Limb (tissue), 2 donors: ENCODE data around the gene PPP1R27.

Experiments
- DNase-seq, 2 donors: peaks; one replicate each; pipeline ENCODE4 v3.0.0-alpha.2; 2016; ENCODE audit errors: extremely low spot score in 2 of 2

The PPP1R27 gene

DNA sequence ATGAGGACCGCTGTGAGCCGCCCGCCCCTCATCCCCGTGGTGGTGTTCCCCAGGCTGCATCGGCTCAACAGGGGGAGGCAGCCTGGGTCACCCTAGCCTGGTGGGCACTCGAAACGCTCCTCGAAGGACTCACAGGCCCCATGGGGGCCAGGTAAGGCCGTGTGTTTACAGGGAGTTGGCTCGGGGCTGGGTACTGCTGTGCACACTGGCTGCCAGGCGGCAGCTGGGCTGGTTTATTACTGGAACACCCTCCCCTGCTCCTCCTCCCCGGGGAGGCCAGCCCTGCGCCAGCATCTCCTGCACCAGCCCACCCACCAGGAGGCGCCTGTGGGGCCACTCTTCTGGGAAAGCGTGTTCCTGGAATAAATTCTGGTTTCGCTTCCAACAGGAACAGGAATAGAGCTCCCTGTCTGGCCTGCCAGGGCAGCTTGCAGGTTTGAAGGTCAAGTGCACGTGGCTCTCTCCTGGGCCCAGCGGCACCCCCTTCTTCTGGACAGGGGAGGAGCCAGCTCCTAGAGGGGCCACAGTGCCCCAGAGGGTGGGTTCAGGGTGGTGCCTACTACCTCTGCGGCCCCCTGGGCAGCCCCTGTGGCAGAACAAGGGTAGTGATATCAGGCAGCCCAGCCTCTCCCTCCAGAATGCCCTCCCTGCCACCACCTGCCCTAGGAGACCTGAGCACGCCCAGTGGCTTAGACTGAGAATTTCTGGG lies 13.1 kb downstream of the PPP1R27 start:
- DNase-seq: no peak

DNA sequence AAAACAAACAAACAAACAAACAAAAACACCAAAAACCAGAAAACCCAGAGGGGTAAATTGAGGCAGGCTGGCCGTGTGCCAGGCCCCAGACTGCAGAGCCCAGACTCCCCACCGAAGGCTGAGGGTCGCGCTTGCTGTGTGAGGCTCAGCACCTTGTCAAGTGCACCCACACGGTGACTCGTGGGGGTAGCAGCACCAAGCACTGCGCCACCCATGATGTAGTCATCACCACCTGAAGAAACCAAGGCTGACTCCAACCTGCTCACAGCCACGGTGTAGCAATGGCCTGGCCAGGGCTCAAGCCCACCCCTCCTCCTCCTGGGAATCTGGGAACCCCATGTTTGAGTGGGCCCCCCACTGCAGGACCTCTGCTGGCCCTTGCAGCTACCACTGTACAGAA lies 13.7 kb downstream of the PPP1R27 start:
- no peak for DNase-seq

DNA sequence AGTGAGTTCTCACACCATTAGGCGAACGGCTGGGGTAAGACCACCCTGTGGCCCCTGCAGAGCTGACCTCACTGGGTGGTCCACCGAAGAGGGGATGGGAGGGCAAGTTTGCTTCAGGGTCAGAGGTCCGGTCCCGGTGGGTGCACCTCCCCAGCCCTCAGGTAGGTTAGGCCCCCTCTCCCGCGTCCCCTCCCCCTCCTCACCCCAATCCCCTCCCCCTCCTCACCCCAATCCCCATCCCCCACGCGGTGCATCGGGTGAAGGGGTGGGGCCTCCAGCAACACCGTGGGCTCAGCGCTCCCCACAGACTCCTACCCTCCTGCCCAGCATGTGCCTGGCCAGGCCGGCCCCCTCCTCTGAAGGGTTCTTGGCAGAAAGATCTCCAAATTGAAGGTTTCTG lies 15.1 kb downstream of the PPP1R27 start:
- DNase-seq: no peak

DNA sequence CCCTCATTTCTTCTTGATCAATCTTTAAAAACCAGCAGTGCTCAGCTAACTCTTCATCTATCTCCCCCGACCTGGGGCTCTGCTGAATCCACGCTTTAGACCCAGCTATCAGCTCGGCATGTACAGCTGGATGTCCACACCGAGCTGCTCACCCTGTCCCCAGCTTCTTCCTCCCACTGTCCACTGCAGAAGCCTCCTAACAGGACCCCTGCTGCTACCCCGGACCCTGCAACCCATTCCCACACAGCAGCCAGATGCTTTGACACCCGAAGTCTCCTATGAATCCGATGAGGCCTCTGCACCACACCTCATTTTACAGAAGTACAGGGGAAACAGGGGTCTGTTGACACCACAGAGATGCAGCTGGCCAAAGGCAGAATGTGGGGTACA lies 17.1 kb downstream of the PPP1R27 start:
- DNase-seq: no peak

DNA sequence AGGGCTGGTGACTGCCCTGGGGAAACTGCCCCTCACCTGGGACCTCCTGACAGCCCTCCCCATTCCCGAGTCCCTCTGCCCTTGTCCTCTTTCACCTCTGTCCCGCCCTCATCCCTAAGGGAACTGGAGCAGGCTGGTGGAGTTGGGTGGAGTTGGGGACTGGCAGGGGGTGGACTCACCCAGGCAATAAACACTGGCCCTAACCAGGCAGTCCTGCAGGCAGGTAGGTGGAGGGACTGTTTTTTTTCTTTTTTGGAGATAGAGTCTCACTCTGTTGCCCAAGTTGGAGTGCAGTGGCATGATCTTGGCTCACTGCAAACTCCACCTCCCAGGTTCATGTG lies 19.2 kb downstream of the PPP1R27 start:
- DNase-seq: no peak

DNA sequence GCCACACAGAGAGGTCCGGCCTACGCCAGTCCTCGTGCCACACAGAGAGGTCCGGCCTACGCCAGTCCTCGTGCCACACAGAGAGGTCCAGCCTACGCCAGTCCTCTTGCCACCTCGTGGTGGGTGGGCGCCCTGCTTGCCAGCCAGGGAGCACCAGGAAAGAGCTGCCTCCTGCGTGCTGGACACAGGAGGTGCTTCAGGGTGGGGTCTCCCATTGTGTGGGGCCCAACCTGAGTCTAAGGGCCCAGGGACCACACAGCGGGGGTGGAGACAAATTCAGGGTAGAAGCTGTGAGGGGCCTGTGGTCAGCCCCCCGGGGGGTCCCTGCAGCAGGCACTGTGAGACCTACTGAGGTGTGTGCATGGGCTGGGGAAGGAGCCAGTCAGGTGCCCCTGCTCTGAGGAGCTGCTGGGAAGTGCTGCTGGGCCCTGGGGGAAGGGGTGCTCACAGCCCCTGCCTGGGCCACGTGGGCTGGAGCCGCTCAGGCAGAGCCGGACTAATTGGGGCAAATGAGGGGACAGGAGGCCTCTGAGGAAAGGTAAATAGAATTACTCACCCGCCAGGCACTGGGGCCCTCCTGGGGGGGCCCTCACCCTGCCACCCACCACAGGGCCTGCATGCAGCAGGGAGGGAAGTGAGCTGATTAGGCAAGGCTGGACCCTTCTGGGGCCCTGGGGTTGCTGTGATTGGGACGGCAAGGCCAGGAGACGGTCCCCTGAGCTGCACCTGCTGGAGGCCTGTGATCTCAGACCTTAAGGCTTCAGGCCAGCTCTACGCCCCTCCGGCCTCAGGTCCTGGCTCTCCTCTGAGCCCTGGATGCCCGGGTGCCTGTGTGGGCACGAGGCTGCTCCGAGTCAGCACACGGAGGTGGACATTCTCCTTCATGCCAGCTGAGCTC lies 19.9 kb downstream of the PPP1R27 start:
- DNase-seq: no peak

DNA sequence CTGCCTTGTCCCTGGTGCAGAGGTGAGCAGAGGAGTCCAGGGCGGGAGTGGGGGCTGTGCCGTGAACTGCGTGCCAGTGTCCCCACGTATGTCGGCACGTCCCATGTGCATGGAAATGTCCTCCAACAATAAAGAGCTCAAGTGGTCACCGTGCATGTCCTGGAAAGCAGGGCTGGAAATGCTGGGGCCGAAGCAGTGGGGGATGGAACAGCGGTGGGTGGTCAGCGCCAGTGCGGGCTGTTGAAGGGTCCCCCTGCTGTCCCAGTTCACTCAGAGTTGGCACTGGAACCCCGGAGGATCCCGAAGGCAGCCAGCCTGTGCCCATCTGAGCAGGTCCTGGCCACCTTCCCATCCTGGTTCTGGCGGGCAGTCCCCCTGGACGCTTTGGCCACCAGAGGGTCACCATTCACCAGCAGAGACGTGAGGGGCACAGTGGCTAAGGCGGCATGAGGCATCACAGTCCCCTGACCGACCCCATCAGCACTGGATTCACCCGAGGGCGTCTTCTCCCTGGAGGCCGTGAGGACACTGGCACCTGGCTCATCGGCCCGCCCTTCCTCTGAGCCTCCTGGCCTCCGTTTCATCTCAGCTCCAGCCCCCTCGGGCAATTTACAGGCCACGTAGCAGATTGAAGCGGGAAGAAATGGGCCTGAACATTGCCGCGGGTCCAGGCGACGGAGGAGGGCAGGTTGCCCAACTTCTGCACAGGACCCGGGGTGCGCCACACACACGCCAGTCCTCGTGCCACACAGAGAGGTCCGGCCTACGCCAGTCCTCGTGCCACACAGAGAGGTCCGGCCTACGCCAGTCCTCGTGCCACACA lies 20.8 kb downstream of the PPP1R27 start:
- DNase-seq: no peak

DNA sequence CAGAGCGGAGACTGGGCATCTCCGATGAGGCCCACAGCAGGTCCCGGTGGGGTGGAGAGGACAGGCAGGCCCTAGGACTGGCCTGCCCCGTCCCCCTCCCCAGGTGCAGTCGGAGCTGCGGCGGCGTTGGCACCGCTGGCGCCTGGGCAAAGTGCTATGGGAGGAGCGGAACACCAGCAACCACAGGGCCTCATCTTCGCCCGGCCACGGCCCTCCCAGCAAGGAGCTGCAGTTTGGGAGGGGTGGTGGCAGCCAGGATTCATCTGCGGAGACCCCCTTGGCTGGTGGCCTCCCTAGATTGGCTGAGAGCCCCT lies 21.5 kb downstream of the PPP1R27 start:
- no peak for DNase-seq

DNA sequence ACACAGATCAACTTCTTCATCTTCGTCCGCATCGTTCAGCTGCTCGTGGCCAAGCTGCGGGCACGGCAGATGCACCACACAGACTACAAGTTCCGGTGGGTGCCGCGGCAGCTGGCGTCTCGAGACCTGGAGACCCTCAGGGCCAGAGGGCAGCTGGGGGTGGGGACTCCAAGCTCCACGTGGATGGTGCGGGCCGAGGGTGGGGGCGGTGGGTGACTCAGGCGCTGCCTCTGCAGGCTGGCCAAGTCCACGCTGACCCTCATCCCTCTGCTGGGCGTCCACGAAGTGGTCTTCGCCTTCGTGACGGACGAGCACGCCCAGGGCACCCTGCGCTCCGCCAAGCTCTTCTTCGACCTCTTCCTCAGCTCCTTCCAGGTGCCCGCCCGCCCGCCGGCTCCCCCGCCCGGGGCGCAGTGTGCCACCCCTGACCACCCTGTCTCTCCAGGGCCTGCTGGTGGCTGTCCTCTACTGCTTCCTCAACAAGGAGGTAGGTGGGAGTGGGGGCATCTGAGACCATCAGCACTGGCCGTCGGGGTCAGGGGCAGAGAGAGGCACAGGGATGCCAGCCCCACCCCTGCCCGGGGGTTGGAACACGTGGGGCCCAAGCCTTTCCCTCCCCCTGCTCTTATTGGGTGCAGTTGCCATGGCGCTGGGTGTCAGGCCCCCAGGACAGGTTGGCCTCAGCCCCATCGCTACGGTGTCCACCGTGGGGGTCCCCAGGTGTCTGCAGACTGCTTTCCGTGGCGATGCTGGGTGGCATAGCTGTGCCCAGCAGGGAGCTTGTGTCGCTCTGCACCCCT lies 22.1 kb downstream of the PPP1R27 start:
- no peak for DNase-seq

DNA sequence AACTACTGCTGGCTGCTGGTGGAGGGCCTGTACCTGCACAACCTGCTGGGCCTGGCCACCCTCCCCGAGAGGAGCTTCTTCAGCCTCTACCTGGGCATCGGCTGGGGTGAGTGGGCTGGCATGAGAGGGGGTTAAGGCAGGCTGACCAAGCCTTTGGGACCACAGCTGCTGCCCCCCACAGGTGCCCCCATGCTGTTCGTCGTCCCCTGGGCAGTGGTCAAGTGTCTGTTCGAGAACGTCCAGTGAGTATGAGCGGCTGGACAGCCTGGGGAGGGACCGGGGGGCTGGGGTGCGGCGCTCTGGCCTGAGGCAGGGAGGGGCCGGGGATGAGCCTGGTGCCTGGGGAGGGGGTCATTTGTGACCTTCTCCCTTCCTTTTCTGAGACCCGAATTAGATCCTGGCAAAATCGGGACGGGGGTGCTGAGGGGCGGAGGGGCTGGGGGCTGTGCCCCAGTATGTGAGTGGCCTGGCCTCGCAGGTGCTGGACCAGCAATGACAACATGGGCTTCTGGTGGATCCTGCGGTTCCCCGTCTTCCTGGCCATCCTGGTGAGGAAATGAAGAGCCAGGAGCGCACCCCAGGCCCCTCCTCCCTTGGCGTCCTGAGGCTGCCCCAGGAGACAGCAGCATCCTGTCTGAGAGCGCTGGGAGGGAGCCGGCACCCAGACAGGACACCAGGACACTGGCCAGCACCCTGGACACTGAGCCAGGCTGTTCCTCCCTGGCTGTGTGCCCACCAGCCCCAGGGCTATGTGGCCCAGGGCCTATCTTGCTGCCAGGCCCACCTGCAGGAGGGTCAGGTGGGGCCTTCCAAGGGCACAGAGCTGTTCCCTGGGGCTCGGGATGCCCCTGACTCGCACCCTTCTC lies 22.9 kb downstream of the PPP1R27 start:
- DNase-seq: no peak

DNA sequence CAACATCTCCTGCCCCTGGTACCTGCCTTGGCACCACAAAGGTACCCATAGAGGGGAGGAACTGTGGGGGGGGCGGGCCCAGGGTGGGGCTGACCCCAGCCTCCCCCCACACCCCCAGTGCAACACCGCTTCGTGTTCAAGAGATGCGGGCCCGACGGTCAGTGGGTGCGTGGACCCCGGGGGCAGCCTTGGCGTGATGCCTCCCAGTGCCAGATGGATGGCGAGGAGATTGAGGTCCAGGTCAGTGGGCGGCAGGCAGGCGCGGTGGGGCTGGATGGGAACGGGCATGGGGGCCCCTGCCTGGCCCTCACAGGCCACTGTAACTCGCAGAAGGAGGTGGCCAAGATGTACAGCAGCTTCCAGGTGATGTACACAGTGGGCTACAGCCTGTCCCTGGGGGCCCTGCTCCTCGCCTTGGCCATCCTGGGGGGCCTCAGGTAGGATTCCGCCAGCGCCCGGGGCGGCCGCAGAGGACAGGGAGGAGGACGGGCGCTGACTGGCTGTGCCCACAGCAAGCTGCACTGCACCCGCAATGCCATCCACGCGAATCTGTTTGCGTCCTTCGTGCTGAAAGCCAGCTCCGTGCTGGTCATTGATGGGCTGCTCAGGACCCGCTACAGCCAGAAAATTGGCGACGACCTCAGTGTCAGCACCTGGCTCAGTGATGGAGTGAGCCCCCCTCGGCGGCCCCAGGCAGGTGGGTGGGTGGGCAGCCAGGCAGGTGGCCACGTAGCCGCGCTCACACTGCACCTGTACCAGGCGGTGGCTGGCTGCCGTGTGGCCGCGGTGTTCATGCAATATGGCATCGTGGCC lies 23.8 kb downstream of the PPP1R27 start:
- DNase-seq: no peak

DNA sequence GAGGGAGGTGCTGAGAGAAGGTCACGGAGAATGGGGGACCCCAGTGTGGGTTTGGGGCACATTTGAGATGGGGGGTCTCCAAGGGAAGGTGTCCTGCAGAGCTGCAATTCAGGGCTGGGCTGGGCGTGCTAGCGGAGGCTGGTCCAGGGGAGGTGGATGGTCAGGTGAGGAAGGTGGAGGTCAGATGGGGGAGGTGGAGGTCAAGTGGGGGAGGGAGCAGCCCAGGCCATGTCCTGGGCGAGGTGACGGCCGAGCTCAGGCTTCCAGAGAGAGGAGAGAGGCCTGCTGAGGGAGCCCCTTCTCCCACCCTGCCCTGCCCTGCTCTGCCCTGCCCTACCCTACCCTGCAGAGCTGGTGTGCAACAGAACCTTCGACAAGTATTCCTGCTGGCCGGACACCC lies 24.4 kb downstream of the PPP1R27 start:
- no peak for DNase-seq

DNA sequence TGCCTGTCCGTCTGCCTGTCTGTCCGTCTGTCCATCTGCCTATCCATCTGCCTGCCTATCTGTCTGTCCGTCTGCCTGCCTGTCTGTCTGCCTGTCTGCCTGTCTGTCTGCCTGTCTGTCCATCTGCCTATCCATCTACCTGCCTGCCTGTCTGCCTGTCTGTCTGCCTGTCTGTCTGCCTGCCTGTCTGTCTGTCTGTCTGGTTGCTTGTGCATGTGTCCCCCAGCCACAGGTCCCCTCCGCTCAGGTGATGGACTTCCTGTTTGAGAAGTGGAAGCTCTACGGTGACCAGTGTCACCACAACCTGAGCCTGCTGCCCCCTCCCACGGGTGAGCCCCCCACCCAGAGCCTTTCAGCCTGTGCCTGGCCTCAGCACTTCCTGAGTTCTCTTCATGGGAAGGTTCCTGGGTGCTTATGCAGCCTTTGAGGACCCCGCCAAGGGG lies 25.3 kb downstream of the PPP1R27 start:
- DNase-seq: no peak

DNA sequence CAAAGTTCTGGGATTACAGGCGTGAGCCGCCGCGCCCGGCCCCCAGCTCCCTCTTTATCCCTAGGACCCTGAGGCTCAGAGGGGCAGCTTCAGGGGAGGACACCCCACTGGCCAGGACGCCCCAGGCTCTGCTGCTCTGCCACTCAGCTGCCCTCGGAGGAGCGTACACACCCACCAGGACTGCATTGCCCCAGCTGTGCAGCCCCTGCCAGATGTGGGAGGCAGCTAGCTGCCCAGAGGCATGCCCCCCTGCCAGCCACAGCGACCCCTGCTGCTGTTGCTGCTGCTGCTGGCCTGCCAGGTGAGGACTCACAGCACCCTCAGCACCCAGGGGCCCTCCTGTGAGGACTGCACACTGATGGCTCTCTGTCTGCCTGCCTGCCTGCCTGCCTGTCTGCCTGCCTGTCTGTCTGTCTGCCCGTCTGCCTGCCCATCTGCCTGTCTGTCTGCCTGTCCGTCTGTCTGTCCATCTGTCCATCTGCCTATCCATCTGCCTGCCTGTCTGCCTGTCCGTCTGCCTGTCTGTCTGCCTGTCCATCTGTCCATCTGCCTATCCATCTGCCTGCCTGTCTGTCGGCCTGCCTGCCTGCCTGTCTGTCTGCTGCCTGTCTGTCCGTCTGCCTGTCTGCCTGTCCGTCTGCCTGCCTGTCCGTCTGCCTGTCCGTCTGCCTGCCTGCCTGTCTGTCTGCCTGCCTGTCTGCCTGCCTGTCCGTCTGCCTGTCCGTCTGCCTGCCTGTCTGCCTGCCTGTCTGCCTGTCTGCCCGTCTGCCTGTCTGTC lies 25.9 kb downstream of the PPP1R27 start:
- no peak for DNase-seq

DNA sequence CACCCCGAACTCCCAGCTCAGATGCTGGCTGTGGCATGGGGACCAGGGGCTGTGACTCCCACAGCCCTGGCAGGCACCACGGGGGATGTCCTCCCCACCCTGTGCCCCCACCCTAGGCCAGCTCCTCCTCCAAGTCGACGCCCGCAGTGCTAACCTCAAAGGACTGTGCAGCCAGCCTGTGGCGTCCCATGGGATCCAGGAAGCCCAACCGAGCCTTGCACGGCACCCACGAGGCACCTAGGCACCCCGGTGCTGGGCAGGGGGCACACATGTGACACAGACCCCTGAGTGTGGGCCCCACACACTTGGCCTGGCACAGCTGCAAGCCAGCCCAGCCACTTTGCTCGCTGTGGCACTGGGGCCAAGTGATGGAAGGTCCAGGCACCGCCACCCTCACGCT lies 27.0 kb downstream of the PPP1R27 start:
- no peak for DNase-seq

DNA sequence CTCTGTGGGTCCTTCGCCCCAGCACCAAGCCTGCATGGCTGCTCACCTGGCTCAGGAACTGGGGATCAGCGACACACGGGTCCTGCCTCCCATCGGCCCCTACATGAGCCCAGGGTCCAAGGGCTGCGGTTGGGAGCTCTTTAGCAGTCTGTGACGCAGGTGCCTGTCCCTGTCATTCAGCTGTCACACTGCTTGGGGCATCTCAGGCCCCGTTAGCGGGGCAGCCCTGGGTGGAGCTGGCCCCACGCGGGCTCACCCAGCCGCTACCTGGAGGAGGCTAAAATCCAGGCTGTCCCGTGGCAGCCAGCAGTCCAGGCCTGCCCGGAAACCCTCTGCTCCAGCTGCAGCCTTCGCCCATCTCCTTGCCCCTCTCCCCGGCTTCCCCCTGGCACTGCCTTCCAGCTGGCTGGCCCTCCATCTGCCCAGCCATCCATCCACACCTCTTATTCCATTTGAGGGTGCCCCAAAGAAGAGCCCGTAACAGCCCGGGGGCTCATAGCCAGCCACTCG lies 27.6 kb downstream of the PPP1R27 start:
- DNase-seq: no peak

DNA sequence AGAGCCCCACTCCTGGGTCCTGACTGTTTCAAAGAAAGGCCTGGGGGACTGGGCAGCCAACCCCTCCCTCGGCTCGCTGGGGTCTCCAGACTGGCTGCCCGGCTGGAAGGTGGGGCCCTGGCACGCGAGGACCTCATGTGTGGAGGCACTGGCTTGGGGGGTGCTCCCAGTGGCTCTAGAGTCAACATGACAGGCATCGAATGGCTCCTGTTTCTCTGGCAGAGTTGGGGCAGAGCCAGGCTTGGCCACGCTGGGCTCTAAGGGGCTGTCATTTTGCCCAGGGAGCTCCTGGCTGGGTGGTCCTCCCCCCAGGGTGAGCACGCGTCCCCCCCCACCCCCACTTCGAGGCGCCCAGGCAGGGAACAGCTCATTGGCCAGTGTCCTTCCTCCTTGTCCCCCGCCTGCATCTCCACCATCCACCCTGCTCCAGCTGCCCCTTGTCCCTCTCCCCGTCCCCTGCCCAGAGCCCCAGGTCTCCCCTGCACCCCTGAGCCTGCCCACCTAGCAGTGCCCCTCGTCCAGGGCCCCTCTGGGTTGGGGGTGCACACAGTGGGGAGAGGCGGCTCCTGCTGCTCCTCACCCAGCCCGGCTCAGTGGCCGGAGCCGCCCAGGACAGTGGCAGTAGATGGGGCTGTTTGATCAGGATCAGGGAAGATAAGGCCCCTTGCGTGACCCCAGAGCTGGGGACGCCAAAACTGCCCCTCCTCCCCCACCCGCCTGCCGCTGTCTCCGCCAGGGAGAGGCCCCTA lies 28.2 kb downstream of the PPP1R27 start:
- no peak for DNase-seq
